GM12872 (cell line): Measurements from ENCODE around the gene TNFRSF19.

Experiments used
- TF ChIP-seq, protein P1 (sequence below): IDR thresholded peaks from 3 replicates; pipeline ENCODE4 v1.5.1; 2011; ENCODE audit warnings: low read depth, mild to moderate bottlenecking, low read length, moderate library complexity; ENCODE audit not compliant: insufficient read depth

The TNFRSF19 gene, protein sequence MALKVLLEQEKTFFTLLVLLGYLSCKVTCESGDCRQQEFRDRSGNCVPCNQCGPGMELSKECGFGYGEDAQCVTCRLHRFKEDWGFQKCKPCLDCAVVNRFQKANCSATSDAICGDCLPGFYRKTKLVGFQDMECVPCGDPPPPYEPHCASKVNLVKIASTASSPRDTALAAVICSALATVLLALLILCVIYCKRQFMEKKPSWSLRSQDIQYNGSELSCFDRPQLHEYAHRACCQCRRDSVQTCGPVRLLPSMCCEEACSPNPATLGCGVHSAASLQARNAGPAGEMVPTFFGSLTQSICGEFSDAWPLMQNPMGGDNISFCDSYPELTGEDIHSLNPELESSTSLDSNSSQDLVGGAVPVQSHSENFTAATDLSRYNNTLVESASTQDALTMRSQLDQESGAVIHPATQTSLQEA

DNA sequence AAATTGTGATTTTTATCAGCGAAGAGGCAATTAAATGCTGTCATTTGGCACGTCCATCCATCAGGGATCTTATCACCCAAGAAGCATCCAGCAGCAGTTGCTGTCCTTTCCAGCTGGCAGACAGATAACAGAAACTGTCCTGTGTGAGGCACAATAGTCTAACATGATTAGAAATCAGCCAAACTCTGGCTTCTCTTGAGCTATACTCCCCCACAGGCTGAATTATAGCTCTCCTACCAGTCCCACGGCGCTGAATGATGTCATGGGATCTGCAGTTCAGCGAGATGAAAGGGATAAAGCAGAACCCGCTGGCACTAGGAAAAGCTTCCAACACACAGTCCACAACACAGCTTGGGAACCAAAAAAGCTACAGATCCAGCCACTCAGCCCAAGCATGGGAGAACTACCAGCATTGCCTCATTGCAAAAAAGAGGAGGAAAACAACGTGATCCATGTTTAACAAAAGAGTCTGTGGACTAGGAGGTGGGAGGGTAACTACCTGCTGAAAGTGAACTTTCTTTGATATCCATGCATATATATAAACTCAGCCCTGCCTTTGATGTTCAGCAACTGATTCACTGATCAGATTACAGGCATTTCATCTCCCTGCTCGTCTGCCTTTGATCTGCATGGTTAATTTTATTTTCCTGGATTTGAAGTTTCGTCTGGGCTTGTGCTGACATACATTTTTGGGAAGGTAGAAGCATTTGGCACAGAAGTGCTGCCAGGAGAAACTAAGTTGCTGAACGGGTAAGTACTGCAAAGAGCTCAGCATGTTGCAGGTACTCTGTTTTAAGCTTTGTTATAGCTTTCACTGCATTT is at the start of gene TNFRSF19:
TSS of gene TNFRSF19 (plus strand) at position 314 of the 822 bp plus-strand sequence. CDS start 19,772 bp downstream, outside the sequence.
- TF ChIP-seq, protein P1, sequence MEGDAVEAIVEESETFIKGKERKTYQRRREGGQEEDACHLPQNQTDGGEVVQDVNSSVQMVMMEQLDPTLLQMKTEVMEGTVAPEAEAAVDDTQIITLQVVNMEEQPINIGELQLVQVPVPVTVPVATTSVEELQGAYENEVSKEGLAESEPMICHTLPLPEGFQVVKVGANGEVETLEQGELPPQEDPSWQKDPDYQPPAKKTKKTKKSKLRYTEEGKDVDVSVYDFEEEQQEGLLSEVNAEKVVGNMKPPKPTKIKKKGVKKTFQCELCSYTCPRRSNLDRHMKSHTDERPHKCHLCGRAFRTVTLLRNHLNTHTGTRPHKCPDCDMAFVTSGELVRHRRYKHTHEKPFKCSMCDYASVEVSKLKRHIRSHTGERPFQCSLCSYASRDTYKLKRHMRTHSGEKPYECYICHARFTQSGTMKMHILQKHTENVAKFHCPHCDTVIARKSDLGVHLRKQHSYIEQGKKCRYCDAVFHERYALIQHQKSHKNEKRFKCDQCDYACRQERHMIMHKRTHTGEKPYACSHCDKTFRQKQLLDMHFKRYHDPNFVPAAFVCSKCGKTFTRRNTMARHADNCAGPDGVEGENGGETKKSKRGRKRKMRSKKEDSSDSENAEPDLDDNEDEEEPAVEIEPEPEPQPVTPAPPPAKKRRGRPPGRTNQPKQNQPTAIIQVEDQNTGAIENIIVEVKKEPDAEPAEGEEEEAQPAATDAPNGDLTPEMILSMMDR, result no peak

DNA sequence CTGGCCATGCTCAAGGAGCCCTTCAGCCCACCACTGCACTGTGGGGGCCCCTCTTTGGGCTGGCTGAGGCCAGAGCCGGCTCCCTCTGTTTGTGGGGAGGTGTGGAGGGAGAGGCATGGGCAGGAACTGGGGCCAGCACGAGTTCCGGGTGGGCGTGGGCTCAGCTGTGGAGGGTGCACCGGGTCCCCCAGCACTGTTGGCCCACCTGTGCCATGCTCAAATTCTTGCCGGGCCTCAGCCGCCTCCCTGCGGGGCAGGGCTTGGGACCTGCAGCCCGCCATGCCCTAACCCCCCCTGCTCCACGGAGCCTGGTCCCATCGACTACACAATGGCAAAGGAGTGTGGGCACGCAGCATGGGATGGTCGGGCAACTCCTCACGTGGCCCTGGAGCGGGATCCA is 38.8 kb upstream of the TNFRSF19 start:
- TF ChIP-seq, protein P1, result no peak

DNA sequence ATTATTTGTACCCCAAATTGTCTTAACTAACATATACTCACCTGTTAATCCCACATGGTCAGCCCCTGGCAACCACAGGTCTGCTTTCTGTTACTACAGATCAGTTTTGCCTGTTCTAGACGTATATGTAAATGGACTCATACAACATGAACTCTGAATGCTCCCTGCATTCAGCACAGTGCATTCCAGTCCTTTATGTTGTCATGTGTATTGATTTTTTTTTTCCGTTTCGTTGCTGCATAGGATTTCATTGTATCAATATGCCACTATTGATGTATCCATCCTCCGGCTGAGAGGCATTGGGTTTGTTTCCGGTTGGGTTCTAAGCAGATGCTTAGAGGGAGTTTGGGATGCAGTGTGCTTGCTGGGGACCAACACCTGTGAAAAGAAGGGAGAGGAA is 36.1 kb upstream of the TNFRSF19 start:
- TF ChIP-seq, protein P1, result no peak

DNA sequence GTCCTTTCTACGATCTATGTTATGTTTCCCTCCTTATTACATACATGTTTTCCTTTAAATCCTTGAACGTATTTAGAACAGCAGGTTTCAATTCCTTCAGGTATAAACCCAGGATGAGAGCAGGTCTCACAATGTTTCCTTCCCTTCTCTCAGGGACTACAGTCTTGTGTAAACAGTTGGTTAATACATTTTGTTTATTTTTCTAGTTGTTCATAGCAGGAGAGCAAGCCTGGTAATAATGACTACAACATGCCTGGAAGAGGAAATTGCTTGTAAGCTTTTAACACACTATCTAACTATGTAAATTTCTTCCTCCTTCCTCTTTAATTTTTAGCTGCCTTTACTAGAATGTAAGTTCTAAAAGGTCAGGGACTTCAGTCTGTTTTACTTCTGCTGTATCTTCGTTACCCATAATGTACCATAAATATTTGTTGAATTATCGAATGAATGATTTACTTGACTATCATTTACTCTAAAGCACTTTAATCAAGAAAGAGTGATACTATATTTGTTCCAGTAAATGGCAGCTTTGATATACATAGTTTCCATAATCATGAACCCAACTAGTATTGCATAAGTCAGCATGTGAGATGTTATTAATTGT is 28.9 kb upstream of the TNFRSF19 start:
- TF ChIP-seq, protein P1, result no peak

GRCh38 chr13:23544668-23545067 is 25.5 kb upstream of the TNFRSF19 start:
- TF ChIP-seq, protein P1, result no peak

GRCh38 chr13:23547000-23547590 is 23.1 kb upstream of the TNFRSF19 start:
- TF ChIP-seq, protein P1, result no peak

- TF ChIP-seq, protein P1, result no peak
Measured at GRCh38 chr13:23549724-23550123, 20.5 kb upstream of the TNFRSF19 start.
